GM19025 (cell line): ENCODE measurements around the gene PHYH.
"Not testable (repeated sequence)": the region's sequence is repeated elsewhere in the genome, so short reads cannot be mapped to it uniquely, and the experiment has no call there.

ENCODE experiments used
- ATAC-seq: cut with Tn5 transposase; IDR thresholded peaks from one replicate; pipeline ENCODE4 v1.9.1; 2021; ENCODE audit warnings: mild to moderate bottlenecking, low read depth, moderate library complexity; ENCODE audit not compliant: unreplicated experiment

PHYH gene

GRCh38 chr10:13322615-13323148, 22.8 kb upstream of the PHYH start:
- no peak for ATAC-seq

GRCh38 chr10:13321576-13321975, 21.7 kb upstream of the PHYH start:
- ATAC-seq = no peak

- no peak for ATAC-seq
Measured at GRCh38 chr10:13319166-13319565, 19.3 kb upstream of the PHYH start.

- ATAC-seq = no peak
Measured at GRCh38 chr10:13317474-13317873, 17.6 kb upstream of the PHYH start.

GRCh38 chr10:13316635-13317311, 16.9 kb upstream of the PHYH start:
- no peak for ATAC-seq

- no peak for ATAC-seq
Measured at GRCh38 chr10:13315361-13315760, 15.5 kb upstream of the PHYH start.

GRCh38 chr10:13311177-13311575, 11.3 kb upstream of the PHYH start:
- no peak for ATAC-seq

GRCh38 chr10:13310518-13311176, 10.8 kb upstream of the PHYH start:
- no peak for ATAC-seq

GRCh38 chr10:13309792-13310191, 9.9 kb upstream of the PHYH start:
- ATAC-seq = no peak

- no peak for ATAC-seq
Measured at GRCh38 chr10:13308096-13308495, 8.2 kb upstream of the PHYH start.

- ATAC-seq = no peak
Measured at GRCh38 chr10:13306103-13306502, 6.2 kb upstream of the PHYH start.

GRCh38 chr10:13302821-13303555, 3.1 kb upstream of the PHYH start:
- no peak for ATAC-seq

- ATAC-seq = no peak
Measured at GRCh38 chr10:13298748-13299436, 972 bp downstream of the PHYH start.

- ATAC-seq = no peak
Measured at GRCh38 chr10:13296476-13296875, 3.4 kb downstream of the PHYH start.

GRCh38 chr10:13294784-13295183, 5.1 kb downstream of the PHYH start:
- ATAC-seq = no peak

- no peak for ATAC-seq
Measured at GRCh38 chr10:13291821-13292773, 7.8 kb downstream of the PHYH start.

GRCh38 chr10:13291061-13291460, 8.8 kb downstream of the PHYH start:
- ATAC-seq = no peak

GRCh38 chr10:13284050-13284449, 15.8 kb downstream of the PHYH start:
- ATAC-seq = no peak

- not testable (repeated sequence) for ATAC-seq
Measured at GRCh38 chr10:13282348-13282747, 17.5 kb downstream of the PHYH start.
